Uterus (tissue), 2 donors: ENCODE measurements around the gene UQCRQ.

ENCODE experiments used
- POLR2A ChIP-seq, 2 donors: fragments of 450-650 bp; IDR thresholded peaks; one replicate each; pipeline ENCODE4 v1.6.1; 2016; ENCODE audit warnings: antibody characterized with exemption in 2 of 2, mild to moderate bottlenecking in 1 of 2, moderate library complexity in 1 of 2
- TF ChIP-seq, protein P1 (sequence below), 4 experiments: fragments of 200-600 bp in 2 of 4; fragments of 450-650 bp in 2 of 4; sonication (generic) in 2 of 4; IDR thresholded peaks; one replicate each; pipeline ENCODE4 v1.5.1; 2016 to 2019; ENCODE audit warnings: antibody characterized with exemption in 4 of 4, mild to moderate bottlenecking in 2 of 4, moderate library complexity in 1 of 4

DNA sequence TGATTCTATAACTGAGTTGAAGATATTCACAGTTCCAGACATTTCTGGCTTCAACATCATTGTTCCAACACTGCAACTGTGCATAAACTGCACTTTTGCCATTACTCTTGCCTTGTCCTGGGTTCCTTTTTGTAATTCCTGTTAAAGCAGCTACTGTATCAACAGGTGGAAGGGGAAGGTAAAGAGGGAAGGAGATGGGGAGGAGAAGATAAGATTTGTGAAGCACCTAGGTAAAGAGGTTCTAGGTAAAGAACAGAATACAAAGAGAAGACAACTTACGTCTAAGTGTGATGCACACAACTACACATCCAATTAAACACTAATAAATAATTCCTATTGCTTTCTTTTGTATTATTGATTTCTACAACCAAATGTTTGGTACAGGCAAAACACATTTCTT is 43.3 kb downstream of the UQCRQ start:
- TF ChIP-seq, protein P1, sequence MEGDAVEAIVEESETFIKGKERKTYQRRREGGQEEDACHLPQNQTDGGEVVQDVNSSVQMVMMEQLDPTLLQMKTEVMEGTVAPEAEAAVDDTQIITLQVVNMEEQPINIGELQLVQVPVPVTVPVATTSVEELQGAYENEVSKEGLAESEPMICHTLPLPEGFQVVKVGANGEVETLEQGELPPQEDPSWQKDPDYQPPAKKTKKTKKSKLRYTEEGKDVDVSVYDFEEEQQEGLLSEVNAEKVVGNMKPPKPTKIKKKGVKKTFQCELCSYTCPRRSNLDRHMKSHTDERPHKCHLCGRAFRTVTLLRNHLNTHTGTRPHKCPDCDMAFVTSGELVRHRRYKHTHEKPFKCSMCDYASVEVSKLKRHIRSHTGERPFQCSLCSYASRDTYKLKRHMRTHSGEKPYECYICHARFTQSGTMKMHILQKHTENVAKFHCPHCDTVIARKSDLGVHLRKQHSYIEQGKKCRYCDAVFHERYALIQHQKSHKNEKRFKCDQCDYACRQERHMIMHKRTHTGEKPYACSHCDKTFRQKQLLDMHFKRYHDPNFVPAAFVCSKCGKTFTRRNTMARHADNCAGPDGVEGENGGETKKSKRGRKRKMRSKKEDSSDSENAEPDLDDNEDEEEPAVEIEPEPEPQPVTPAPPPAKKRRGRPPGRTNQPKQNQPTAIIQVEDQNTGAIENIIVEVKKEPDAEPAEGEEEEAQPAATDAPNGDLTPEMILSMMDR (IDR thresholded peaks at IDR 0.05): no peak
- TF ChIP-seq POLR2A (IDR thresholded peaks at IDR 0.05): no peak
